ENCODE results near the gene DCXR.

- TF ChIP-seq GATA2 (IDR thresholded peaks at IDR 0.05; ENCODE audit: low read depth, low read length) (no peak), GATA3 (IDR thresholded peaks at IDR 0.05; ENCODE audit: low read depth, low read length) (no peak)
Observed at GRCh38 chr17:82014432-82014831, 23.1 kb downstream of the DCXR start.
